Frontal cortex (tissue), 4 donors: ENCODE measurements around the gene TRMT10B. TPM values are rescaled to one million over a fixed set of nuclear protein-coding genes. Genes with fewer than 3 reads are reported as not detected.
"Not testable (repeated sequence)": the region's sequence is repeated elsewhere in the genome, so short reads cannot be mapped to it uniquely, and the experiment has no call there.

Experiments used
- DNase-seq, 2 donors: peaks; one replicate each; pipeline ENCODE4 v3.0.0; 2012; ENCODE audit warnings: low spot score in 2 of 2
- FAIRE-seq: peaks from 2 replicates; lab custom pipeline; 2012; peaks lifted over from hg19 to GRCh38; lab: Jason Lieb, UNC
- total RNA-seq: library from RNA; depleted of rRNA; stranded (reverse); fragments of >200 nt; gene quantifications from one replicate; pipeline ENCODE4 v1.2.3, GENCODE V29; 2014
- donor health status: control.
- donor health status: control.
- donor health status: control.

TRMT10B gene
- total RNA-seq, 1 donor from 2014 or later: 3.7 TPM

GRCh38 chr9:37790096-37790495, 36.5 kb downstream of the TRMT10B start:
- FAIRE-seq (no peak), DNase-seq (no peak)

GRCh38 chr9:37792122-37792521, 38.5 kb downstream of the TRMT10B start:
- DNase-seq: no peak
- FAIRE-seq: no peak

GRCh38 chr9:37796232-37796631, 42.6 kb downstream of the TRMT10B start:
- DNase-seq (no peak), FAIRE-seq (no peak)

GRCh38 chr9:37798677-37799076, 45.1 kb downstream of the TRMT10B start:
- DNase-seq (no peak), FAIRE-seq (no peak)

- FAIRE-seq (no peak), DNase-seq (peak; percentile 84 to 87)
Measured at GRCh38 chr9:37800631-37801286, 47.2 kb downstream of the TRMT10B start, which contains the start of gene DCAF10. DCAF10 (plus strand) TSS chr9:37800797; CDS start chr9:37800867, 70 bp downstream.

- DNase-seq: no peak
Measured at GRCh38 chr9:37801287-37801850, 47.8 kb downstream of the TRMT10B start.

GRCh38 chr9:37801959-37802711, 48.5 kb downstream of the TRMT10B start:
- no peak for FAIRE-seq

More at GRCh38 chr9:37801287-37801850, 47.8 kb downstream of the TRMT10B start:
- no peak for FAIRE-seq

GRCh38 chr9:37806271-37806670, 52.7 kb downstream of the TRMT10B start:
- no peak for DNase-seq
- no peak for FAIRE-seq

More at GRCh38 chr9:37801959-37802711, 48.5 kb downstream of the TRMT10B start:
- DNase-seq: no peak

GRCh38 chr9:37809676-37810075, 56.1 kb downstream of the TRMT10B start:
- not testable (repeated sequence) for FAIRE-seq, DNase-seq

GRCh38 chr9:37811906-37812476, 58.4 kb downstream of the TRMT10B start:
- DNase-seq (no peak), FAIRE-seq (no peak)

- DNase-seq (no peak), FAIRE-seq (no peak)
Measured at GRCh38 chr9:37812773-37813379, 59.3 kb downstream of the TRMT10B start.

- FAIRE-seq (no peak), DNase-seq (no peak)
Measured at GRCh38 chr9:37818849-37819248, 65.2 kb downstream of the TRMT10B start.

- DNase-seq (no peak), FAIRE-seq (no peak)
Measured at GRCh38 chr9:37820142-37820541, 66.5 kb downstream of the TRMT10B start.

GRCh38 chr9:37825174-37825573, 71.6 kb downstream of the TRMT10B start:
- FAIRE-seq, DNase-seq: not testable (repeated sequence)

GRCh38 chr9:37827483-37828165, 74.0 kb downstream of the TRMT10B start:
- FAIRE-seq (no peak), DNase-seq (no peak)

Other genes starting within 250 kb of the TRMT10B start
- gene FBXO10, start 177.4 kb upstream of the TRMT10B start, total RNA-seq: 8.6 TPM
- gene TOMM5, start 161.2 kb upstream of the TRMT10B start, total RNA-seq: 75.0 TPM
- 0.41 TPM for gene FRMPD1, start 102.9 kb upstream of the TRMT10B start, total RNA-seq
- gene EXOSC3, start 31.3 kb downstream of the TRMT10B start, total RNA-seq: 73.4 TPM
- gene DCAF10, start 47.0 kb downstream of the TRMT10B start, total RNA-seq: 23.2 TPM
- 118 TPM for gene SLC25A51, start 150.3 kb downstream of the TRMT10B start, total RNA-seq